GM12872 (cell line): ENCODE results near the gene FLVCR1.

Experiments
- CTCF ChIP-seq: IDR thresholded peaks from 3 replicates; pipeline ENCODE4 v1.5.1; 2011; ENCODE audit warnings: low read depth, mild to moderate bottlenecking, low read length, moderate library complexity; ENCODE audit not compliant: insufficient read depth

FLVCR1 gene

GRCh38 chr1:212916481-212917133 is 58.5 kb downstream of the FLVCR1 start:
- no peak for TF ChIP-seq CTCF

- TF ChIP-seq CTCF: no peak
These were observed 59.0 kb downstream of the FLVCR1 start for GRCh38 chr1:212917134-212917485.

- no peak for TF ChIP-seq CTCF
These were observed 59.8 kb downstream of the FLVCR1 start for GRCh38 chr1:212917858-212918257.

- TF ChIP-seq CTCF: no peak
These were observed 60.7 kb downstream of the FLVCR1 start for GRCh38 chr1:212918824-212919223.

- TF ChIP-seq CTCF: no peak
These were observed 62.2 kb downstream of the FLVCR1 start for GRCh38 chr1:212920246-212920645.

GRCh38 chr1:212920896-212921295 is 62.8 kb downstream of the FLVCR1 start:
- TF ChIP-seq CTCF: peak; percentile 81

- no peak for TF ChIP-seq CTCF
These were observed 63.9 kb downstream of the FLVCR1 start for GRCh38 chr1:212922016-212922415.
